ENCODE measurements around the gene RBL1.
"Not testable (repeated sequence)": the region's sequence is repeated elsewhere in the genome, so short reads cannot be mapped to it uniquely, and the experiment has no call there.

DNA sequence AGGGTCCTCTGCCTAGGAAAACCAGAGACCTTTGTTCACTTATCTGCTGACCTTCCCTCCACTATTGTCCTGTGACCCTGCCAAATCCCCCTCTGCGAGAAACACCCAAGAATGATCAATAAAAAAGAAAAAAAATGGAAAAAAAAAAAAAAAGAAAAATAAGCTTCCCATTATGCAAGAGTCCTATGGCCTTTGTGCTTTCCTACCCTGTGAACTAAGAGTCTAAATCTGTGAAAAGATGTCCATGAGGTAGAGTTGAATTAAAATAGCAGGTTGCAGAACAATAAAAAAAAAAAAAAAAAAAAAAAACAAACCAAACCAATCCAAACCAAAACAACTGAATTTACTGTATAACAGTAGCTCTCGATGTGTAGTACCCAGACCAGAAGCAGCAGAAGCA is 94.2 kb downstream of the RBL1 start:
- not testable (repeated sequence) for TF ChIP-seq ELF4 (IDR thresholded peaks at IDR 0.05); FOXK2 (IDR thresholded peaks at IDR 0.05); FOXA1 (IDR thresholded peaks at IDR 0.05); BHLHE40 (IDR thresholded peaks at IDR 0.05; ENCODE audit: borderline replicate concordance); FOXM1 (IDR thresholded peaks at IDR 0.05; ENCODE audit: borderline replicate concordance); SP1 (IDR thresholded peaks at IDR 0.05); SUZ12 (IDR thresholded peaks at IDR 0.05); CTBP1 (IDR thresholded peaks at IDR 0.05; ENCODE audit: borderline replicate concordance); LEF1 (IDR thresholded peaks at IDR 0.05; ENCODE audit: borderline replicate concordance); TARDBP (IDR thresholded peaks at IDR 0.05); HDGF (IDR thresholded peaks at IDR 0.05; ENCODE audit: borderline replicate concordance)
- TF ChIP-seq, protein P1, sequence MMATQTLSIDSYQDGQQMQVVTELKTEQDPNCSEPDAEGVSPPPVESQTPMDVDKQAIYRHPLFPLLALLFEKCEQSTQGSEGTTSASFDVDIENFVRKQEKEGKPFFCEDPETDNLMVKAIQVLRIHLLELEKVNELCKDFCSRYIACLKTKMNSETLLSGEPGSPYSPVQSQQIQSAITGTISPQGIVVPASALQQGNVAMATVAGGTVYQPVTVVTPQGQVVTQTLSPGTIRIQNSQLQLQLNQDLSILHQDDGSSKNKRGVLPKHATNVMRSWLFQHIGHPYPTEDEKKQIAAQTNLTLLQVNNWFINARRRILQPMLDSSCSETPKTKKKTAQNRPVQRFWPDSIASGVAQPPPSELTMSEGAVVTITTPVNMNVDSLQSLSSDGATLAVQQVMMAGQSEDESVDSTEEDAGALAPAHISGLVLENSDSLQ (IDR thresholded peaks at IDR 0.05) = not testable (repeated sequence)

Data from HEK293T (cell line).